K562 (cell line): ENCODE results near the gene SYMPK. TPM values are rescaled to one million over a fixed set of nuclear protein-coding genes. Genes with fewer than 3 reads are reported as not detected.

Source experiments
- ELK1 ChIP-seq: sonication (generic); formaldehyde crosslinking; IDR thresholded peaks from 2 replicates; pipeline ENCODE4 v1.8.1; 2022; ENCODE audit warnings: missing genetic modification reagents
- FOXA1 ChIP-seq: fragments of 450-650 bp; IDR thresholded peaks from 2 replicates; pipeline ENCODE4 v1.6.1; 2016; ENCODE audit warnings: mild to moderate bottlenecking, borderline replicate concordance
- KDM2B ChIP-seq: fragments of 250-450 bp; sonication (Bioruptor Pico); IDR thresholded peaks from 2 replicates; pipeline ENCODE4 v1.8.0; 2021; ENCODE audit warnings: mild to moderate bottlenecking, moderate library complexity
- MECOM ChIP-seq: fragments of 250-450 bp; sonication (Bioruptor Pico); IDR thresholded peaks from 2 replicates; pipeline ENCODE4 v1.8.0; 2022; ENCODE audit warnings: inconsistent platforms
- MGA ChIP-seq: fragments of 450-650 bp; IDR thresholded peaks from 2 replicates; pipeline ENCODE4 v1.6.1; 2016; ENCODE audit warnings: mild to moderate bottlenecking, moderate library complexity
- PTRF ChIP-seq: fragments of 450-650 bp; IDR thresholded peaks from 2 replicates; pipeline ENCODE4 v1.6.1; 2016; ENCODE audit warnings: mild to moderate bottlenecking, missing genetic modification characterization, missing compliant biosample characterization
- RBM34 ChIP-seq: fragments of 200-400 bp; formaldehyde crosslinking; IDR thresholded peaks from 2 replicates; pipeline ENCODE4 v1.6.1; 2018; ENCODE audit warnings: low read length, borderline replicate concordance; ENCODE audit not compliant: insufficient read depth
- SMC3 ChIP-seq: conservative IDR thresholded peaks from 2 replicates; pipeline ENCODE4 v1.6.1; 2011; ENCODE audit warnings: low read depth, low read length, improper control_type of control experiment; ENCODE audit not compliant: insufficient read depth
- SREBF2 ChIP-seq: sonication (generic); formaldehyde crosslinking; IDR thresholded peaks from 2 replicates; pipeline ENCODE4 v1.4.0; 2020; ENCODE audit warnings: mild to moderate bottlenecking, missing genetic modification reagents
- VEZF1 ChIP-seq: fragments of 200-800 bp; sonication (Bioruptor generic); IDR thresholded peaks from 2 replicates; pipeline ENCODE4 v1.6.1; 2017; ENCODE audit warnings: missing genetic modification characterization, missing compliant biosample characterization
- ZBTB43 ChIP-seq: sonication (generic); formaldehyde crosslinking; IDR thresholded peaks from 2 replicates; pipeline ENCODE4 v1.8.0; 2023; ENCODE audit warnings: mild to moderate bottlenecking, missing genetic modification reagents
- polyA plus RNA-seq, 8 experiments: library from polyadenylated mRNA; depleted of rRNA in 4 of 8; stranded (reverse) in 5 of 8; unstranded in 3 of 8; fragments of >200 nt; fragmentation: Nextera tagmentation in 2 of 8; fragmentation: Illumina TruSeq in 1 of 8; extraction: Ambion mirVana in 2 of 8; extraction: Trizol in 1 of 8; gene quantifications; 2 replicates each; pipeline versions ENCODE4 v1.2.1 to v1.2.3, GENCODE V29; 2011 to 2014; ENCODE audit warnings: inconsistent platforms in 1 of 8, missing spikeins in 1 of 8
- total RNA-seq, 7 experiments: library from RNA; depleted of rRNA in 6 of 7; stranded (reverse); fragments of >200 nt in 6 of 7; fragmentation: Illumina TruSeq in 2 of 7; extraction: Trizol in 2 of 7; gene quantifications; 2 replicates each; pipeline versions ENCODE4 v1.2.1 to v1.2.3, GENCODE V29; 2011 to 2021; ENCODE audit warnings: low replicate concordance in 1 of 7

SYMPK gene
- total and polyA plus RNA-seq, 9 of the 15 experiments (the other 6 are each of a cell fraction or from before 2014, with no cell fraction given) = 0.73 to 95.5 (median 58.4) TPM

GRCh38 chr19:45770192-45771101 lies 92.5 kb downstream of the SYMPK start (continued):
- TF ChIP-seq MGA = peak; percentile 95
- no peak for TF ChIP-seq FOXA1
- no peak for TF ChIP-seq RBM34
- TF ChIP-seq PTRF (tag) = no peak
- no peak for TF ChIP-seq SREBF2
- peak; percentile 88 for TF ChIP-seq VEZF1 (CRISPR knock-in tag)
- no peak for TF ChIP-seq MECOM (CRISPR knock-in tag)
- TF ChIP-seq KDM2B (CRISPR knock-in tag) = peak; percentile 68; the same call in 1 of the 2 replicates
- peak; percentile 38; the same call in 1 of the 2 replicates for TF ChIP-seq ZBTB43
- TF ChIP-seq ELK1 (CRISPR knock-in tag) = no peak
- no peak; the same call in 1 of the 2 replicates for TF ChIP-seq SMC3
